HG03175 (cell line): Measurements from ENCODE around the gene SCNN1G.

ENCODE experiments used
- ATAC-seq: cut with Tn5 transposase; IDR thresholded peaks from one replicate; pipeline ENCODE4 v1.9.1; 2021; ENCODE audit warnings: mild to moderate bottlenecking, moderate library complexity; ENCODE audit not compliant: unreplicated experiment

Gene SCNN1G

DNA sequence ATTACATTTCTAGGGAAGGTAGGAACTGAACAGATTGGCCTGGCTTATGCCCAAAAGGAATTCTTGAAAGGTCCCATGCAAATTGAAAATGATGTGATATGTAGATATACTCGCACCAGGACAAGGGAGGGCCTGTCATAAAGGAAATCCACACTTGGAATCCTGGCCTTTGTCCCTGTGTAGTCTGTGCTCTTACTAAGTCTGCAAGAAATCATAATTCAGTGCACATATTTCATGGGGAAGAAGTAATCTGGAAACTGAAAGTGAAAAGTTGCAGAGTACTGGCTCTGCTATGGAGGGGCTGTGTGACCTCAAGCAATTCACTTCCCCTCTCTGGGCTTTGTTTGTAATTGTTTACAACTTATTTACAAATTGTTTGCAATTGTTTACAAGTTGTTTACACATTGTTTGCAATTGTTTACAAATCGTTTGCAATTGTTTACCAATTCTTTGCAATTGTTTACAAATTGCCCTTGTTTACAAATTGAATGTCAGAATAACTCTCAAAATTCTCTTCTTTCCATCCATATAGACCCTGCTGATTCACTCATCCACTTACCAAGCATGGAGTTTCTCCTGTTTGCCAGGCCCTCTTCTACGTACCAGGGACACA is 12.9 kb downstream of the SCNN1G start:
- no peak for ATAC-seq

DNA sequence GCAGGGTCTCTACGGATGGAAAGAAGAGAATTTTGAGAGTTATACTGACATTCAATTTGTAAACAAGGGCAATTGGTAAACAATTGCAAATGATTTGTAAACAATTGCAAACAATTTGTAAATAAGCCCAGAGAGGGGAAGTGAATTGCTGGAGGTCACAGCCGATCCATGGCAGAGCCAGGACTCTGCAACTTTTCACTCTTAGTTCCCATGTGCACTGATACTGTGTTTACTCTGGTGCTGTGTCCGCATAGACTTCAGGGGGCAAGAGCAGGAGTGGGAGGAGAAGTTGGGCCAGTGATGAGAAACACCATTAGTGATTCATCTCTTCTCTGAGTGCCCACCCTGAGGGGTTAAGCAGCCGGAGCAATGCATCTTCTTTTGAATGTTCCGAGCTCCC is 14.0 kb downstream of the SCNN1G start:
- ATAC-seq: no peak

DNA sequence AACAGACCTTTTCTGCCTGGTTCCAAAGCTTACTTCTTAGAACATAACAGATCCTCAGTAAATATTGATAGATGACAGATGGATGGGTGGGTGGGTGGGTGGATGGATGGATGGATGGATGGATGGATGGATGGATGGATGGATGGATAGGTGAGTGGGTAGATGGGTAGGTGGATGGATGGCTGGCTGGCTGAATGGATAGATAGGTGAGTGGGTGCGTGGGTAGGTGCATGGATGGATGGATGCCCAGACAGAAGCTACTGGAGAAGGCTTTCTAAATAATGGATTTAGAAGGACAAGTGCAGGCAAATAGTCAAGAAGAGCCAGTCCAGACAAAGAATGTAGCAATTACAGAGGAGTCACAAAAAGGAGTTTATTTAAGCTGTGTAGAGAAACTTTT is 19.6 kb downstream of the SCNN1G start:
- ATAC-seq: no peak

DNA sequence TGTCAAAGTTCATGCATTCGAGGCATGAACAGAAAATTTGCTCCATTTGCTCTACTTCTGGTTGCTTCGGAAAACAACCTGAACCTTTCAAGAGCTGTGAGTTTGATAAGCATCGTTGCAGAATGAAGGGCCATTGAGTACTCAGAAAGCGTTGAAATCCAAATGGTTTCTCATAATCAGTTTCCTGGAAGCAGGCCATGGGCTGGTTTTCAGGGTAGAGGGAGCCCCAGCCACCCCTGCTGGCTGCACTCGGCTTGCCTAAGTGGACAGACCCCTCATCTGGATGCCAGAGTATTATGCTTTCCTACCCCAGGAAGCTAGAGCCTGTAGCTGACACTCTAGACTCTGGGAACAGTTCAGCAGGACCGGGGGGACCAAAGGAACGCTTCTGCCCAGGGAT is 24.4 kb downstream of the SCNN1G start:
- ATAC-seq: no peak

DNA sequence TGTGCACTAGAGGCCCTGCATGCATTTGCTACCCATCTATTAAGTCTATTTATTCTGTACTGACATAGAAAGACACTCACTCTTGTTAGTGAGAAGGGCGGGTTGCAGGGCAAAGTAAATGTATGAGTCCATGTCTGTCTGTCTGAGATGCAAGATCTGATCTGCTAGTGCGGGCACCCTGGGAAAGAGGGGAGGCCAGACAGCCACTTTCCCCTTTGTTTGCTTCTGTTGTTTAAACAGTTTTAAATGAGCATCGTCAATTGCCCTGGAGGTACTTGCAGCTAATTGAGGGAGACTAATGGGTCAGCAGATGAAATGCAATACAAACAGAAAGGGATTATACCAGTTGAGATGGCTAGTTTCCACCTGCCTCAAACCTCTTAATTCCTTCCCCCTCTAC is 24.9 kb downstream of the SCNN1G start:
- ATAC-seq: no peak

DNA sequence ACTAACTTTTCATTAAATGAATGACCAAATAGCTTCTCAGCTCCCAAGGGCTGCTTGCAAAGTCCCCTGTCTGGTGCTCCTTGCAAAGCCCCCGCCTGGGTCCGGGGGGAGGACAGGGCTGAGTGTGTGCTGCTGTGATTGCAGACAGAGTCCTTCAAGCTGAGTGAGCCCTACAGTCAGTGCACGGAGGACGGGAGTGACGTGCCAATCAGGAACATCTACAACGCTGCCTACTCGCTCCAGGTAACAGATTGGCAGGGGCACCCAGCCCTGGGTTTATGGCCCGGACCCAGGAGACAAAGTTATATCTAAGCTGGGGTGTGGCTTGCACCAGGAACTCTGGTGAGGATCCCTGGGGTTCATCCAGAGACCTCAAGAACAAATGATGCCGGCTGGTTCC is 27.1 kb downstream of the SCNN1G start:
- no peak for ATAC-seq

DNA sequence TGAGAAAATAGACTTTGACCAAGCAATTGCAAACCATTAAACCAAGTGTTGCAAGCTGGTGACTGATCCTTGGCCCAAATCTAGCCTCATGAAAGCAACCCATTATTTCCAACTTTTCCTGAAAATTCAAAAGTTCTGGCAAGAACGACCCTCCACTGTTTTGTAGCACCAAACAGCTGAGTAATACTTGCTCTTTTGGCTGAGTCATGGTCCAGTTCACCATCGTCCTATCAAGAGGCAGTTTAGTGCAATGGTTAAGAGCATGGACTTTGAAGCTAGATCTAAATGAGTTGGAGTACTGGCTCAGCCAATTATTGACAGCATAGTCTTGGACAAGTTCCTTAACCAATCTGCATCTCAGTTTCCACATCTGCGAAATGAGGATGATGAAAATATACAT is 31.3 kb downstream of the SCNN1G start:
- ATAC-seq: no peak

DNA sequence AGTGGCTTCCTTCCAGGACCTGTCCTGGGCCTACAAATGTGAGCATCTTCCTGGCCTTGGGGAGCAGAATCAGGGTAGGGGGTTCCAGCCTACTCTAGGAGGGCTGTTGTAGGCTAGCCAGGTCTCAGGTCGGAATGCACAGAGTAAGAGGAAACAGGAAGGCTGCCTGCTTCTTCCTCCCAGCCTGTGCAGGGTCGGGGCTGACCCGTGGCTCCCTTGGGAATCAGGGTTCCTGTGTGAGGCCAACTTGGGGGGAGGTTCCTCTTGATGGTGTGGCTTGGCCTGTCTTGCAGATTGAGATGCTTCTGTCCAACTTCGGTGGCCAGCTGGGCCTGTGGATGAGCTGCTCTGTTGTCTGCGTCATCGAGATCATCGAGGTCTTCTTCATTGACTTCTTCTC is 32.3 kb downstream of the SCNN1G start:
- ATAC-seq: no peak

DNA sequence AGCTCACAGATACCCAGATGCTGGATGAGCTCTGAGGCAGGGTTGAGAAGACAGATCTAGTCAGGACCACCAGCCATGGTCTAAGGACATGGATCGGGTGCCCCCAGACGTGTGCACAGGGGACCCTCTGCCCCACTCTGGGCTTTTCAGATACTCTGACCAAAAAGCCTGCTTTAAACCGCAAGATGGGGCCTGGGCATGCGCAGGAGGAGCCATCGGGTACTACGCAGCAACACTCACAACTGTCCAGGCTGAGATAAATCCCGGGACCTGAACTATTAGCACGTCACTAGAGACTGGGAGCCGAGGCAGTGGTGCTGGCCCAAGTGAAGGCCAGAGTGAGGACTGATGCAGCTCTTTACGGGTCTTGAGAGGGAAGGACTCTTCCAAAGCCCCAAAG is 32.9 kb downstream of the SCNN1G start:
- no peak for ATAC-seq

DNA sequence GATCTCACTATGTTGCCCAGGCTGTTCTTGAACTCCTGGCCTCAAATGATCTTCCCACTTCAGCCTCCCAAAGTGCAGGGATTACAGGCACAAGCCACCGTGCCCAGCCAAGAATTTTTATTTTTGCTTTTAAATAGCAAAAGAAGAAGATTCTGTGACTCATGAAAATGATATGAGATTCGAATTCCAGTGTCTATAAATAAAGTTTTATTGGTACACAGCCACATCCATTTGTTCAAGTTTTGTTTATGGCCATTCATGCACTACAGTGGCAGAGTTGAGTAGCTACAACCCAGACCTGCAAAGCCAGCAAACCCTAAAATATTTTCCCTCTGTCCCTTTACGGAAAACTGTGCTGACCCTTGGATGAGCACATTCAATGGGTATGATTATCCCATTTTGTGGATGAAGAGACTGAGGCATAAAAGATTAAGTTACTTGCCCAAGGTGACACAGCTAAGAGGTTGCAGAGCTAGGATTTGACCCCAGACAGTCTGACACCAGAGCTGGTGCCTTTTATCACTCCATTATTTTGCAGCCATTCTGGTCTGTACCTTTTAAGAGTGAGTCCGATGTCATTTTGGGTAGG is 34.2 kb downstream of the SCNN1G start:
- ATAC-seq: no peak

DNA sequence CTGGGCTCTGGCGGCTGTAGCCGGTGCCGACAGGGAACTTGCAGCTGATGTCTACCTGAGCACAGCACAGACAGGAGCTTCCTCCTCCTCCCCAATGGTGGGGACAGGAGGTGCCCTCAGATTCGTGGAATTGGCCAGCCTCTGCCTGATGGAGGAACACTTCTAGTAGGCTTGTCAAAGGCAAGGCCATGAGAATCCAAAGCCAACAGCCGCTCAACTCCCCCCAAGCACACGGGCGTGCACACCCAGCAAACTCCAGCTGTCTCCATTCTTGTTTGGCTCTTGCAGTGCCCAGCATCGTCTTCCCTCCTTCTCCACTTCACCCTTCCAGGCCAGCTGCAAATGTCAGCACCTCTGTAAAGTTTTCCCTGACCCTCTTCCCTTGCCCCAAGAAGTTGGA is 35.1 kb downstream of the SCNN1G start:
- no peak for ATAC-seq

DNA sequence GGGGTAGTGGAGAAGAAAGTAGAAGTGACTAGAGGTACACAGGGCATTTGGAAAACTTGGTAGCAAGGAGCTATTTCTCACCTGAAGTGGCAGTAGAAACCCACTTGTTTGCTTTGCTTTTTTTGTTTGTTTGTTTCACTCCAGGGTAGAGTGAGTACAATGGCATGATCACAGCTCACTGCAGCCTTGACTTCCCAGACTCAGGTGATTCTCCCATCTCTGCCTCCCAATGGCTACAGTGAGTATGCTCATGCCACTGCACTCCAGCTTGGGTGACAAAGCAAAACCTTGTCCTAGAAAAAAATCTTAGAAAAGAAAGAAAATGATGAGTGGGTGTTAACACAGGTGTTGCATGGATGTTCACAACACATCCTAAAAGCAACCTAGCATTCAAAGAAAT is 40.4 kb downstream of the SCNN1G start:
- ATAC-seq: no peak

DNA sequence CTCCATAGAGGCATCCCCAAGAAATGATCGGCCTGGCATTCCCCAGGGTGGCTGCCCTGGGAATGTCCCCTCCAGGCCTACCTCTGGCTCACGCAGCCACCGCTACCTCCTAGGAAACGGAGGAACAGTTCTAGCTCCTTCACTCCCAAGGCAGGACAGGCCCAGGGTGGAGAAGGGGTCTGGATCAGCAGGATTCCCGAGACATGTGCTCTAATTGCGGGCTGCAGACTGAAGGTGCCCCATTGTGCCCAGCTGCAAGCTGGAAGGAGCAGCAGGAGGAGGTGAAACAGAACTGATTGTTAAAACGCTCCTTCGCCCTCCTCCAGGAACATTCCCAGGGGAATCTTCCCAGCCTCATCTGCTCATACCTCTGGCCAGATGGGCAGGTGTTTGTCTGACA is 40.8 kb downstream of the SCNN1G start:
- ATAC-seq: no peak

DNA sequence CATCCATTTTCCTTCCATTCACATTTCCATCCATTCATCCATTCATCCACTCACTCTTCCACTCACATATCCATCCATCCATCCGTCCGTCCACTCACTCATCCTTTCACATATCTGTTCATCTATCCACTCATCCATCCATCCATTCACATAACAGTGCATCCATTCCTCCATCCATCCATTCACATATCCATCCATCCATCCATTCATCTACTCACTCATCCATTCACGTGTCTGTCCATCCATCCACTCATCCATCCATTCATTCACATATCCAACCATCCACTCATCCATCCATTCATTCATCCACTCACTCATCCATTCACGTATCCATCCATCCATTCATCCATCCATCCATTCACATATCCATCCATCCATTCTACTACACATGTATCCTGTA is 42.6 kb downstream of the SCNN1G start:
- no peak for ATAC-seq

DNA sequence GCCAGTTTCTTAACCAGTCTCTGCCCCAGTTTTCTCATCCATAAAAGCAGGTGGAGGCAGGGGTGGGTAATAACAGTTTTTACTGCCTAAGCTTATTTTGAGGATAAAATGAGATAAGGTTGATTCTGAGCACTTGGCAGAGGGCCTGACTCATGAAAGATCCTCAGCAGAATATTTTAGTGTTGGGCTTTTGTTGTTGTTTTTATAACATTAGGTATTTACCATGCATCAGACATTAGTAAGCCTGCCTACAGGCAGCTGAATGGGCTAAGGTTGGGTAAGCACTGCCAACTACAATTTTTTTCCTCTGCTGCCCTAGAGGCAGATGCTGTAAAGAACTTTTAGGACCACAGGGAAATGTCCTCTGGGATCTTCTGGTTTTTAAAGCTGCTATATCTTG is 43.1 kb downstream of the SCNN1G start:
- no peak for ATAC-seq

DNA sequence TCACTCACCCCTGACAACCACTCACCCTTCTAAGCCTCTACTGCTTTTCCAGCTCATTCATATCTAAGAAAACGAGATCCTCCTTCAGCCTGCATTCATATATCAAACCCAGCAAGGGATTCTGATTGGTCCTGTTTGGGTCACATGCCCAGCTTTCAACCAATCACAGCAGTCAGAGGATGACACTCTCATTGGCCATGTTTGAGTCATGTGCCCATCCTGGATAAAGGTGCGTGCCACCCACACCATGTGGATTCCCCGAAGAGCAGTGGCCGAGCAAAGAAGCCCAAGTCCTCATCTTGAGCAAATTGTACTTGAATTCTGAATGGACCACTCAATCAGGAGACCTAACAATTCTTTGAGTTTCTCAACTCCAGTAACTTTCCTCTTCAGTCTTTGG is 45.0 kb downstream of the SCNN1G start:
- no peak for ATAC-seq

DNA sequence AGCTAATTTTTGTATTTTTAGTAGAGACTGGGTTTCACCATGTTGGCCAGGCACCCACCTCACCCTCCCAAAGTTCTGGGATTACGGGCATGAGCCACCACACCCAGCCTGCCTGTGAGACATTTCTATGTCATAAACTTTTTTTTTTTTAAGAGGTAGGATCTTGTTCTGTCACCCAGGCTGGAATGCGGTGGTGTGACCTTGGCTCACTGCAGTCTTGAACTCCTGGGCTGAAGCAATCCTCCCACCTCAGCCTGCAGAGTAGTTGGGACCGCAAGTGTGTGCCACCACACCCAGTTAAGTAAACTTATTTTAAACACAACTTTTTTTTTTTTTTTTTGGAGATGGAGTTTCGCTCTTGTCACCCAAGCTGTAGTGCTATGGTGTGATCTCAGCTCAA is 47.2 kb downstream of the SCNN1G start:
- no peak for ATAC-seq

DNA sequence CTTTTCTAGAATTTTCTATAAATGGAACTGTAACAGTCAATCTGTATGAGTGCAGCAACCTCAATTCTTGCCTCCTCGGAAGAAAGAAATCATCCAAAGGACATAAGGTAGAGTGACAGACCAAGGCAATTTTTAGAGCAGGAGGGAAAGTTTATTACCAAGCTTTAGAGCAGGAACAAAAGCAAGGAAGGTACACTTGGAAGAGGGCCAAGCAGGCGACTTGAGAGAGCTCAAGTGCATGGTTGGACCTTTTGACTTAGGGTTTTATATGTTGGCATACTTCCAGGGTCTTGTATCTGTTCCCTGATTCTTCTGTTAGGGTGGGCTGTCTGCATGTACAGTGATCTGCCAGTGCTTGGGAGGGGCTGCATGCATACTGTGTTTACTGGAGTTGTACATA is 50.3 kb downstream of the SCNN1G start:
- no peak for ATAC-seq

DNA sequence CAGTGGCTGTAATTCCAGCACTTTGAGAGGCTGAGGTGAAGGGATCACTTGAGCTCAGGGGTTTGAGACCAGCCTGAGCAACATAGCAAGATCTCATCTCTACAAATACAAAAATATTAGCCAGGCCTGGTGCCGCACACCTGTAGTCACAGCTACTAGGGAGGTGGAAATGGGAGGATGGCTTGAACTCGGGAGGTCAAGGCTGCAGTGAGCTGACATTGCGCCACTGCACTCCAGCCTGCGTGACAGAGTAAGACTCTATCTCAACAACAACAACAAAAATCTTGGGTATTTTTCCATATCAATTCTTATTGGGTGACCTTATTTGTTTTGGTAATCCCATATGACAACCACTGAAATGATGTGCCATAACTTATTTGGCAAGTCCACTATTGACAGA is 52.6 kb downstream of the SCNN1G start:
- no peak for ATAC-seq

DNA sequence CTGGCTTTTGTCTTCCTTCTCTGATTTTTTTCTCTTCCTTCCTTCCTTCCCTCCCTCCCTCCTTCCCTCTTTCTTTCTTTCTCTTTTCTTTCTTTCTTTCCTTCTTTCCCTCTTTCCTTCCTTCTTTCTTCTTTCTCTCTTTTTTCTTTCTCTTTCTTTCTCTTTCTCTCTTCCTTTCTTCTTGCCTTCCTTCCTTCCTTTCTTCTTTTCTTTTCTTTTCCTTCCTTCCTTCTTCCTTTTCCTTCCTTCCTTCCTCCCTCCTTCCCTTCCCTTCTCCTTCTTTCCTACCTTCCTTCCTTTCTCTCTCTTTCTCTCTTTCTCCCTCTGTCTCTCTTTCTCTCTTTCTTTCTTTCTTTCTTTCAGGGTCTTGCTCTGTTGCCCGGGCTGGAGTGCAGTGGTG is 54.4 kb downstream of the SCNN1G start:
- no peak for ATAC-seq

DNA sequence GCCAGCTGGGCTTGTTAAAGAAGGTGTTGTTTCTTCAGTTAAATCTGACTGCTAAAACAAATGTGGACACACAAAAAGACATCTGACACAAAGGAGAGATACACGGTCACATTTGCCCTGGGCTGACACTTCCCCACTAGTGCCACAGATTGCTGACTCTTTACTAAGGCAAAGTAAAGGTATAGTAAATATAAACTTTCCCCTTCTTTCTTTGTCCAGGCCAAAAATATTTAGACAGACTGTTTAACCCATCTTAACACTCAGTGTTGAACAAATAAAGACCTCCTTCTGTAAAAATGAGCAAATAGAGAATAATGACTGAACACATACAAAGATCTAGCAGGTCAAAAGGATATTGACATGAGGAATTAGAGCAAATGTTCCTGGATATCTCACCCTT is 58.4 kb downstream of the SCNN1G start:
- no peak for ATAC-seq

DNA sequence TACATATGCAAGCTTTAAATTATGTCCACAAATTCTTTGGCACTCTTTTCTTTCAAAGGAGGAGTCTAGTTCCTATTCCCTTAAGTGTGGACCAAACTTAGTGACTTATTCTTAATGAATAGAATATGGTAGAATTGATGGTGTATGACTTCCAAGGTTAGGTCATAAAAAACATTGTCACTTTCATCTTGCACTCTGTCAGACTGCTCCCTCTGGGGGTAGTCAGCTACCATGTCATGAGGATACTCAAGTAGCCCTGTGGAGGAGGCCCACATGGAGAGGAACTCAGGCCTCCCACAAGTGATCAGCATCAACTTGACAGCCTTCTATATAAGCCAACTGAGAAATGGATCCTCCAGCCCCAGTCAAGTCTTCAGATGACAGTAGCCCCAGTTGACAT is 61.6 kb downstream of the SCNN1G start:
- no peak for ATAC-seq

DNA sequence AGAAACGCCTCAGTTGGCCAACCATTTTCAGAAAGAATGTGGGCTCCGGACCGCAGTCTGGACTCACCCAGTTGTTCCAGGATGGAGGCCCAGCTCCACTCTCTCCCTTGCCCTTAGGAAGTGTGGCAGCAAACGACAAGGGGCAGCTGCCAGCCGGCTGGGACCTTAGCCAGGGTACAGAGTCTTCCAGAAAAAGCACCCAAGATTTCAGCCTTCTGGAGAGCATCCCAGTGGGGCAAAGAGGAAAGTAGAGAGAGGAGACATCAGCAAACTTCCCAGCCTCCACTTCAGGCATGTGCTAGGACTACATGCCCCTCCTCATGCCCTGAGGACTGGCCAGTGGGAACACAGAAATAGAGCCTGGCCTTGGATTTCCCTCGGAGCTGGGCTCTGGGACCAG is 62.7 kb downstream of the SCNN1G start:
- no peak for ATAC-seq
